ENCODE measurements around the gene PTGFR.

PTGFR gene

GRCh38 chr1:78490861-78491450, at the start of gene PTGFR:
TSS of gene PTGFR (plus strand) at chr1:78490974. CDS start at chr1:78492744, 1,770 bp downstream.
- peak within 1 kb of the TSS; percentile 92 for H3K4me3 ChIP-seq (ENCODE audit: low read length)
- no peak for TF ChIP-seq CTCF (conservative IDR thresholded peaks at IDR 0.05; ENCODE audit: low read length)
- peak; percentile 52 for DNase-seq (ENCODE audit: low read depth)

DNA sequence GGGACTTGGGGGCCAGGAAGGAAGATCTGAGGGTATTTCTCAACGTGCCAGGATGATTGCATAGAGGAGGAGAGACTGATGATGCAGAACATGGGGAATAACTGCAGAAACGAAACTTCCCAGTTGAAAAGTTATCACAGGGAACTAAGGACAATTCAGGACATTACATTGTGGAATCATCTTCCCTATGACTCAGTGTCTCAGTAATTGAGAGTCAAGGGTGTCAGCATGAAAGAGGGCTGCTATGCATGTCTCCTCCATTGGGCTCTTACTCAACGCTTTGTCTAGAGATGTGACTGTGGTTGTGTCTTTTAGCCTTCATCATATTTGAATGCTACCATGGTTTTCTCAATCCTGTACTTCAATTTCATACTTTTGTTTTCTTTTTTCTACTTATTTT, 48.9 kb upstream of the PTGFR start:
- H3K4me3 ChIP-seq (ENCODE audit: low read length) = no peak overlapping the region
- no peak for TF ChIP-seq CTCF (conservative IDR thresholded peaks at IDR 0.05; ENCODE audit: low read length)
- peak; percentile 62 for DNase-seq (ENCODE audit: low read depth)

- no peak overlapping the region for H3K4me3 ChIP-seq (ENCODE audit: low read length)
- DNase-seq (ENCODE audit: low read depth) = peak; percentile 53
- TF ChIP-seq CTCF (conservative IDR thresholded peaks at IDR 0.05; ENCODE audit: low read length) = no peak
Measured at GRCh38 chr1:78447086-78447485, 43.7 kb upstream of the PTGFR start.

GRCh38 chr1:78464449-78464891, 26.3 kb upstream of the PTGFR start:
- no peak overlapping the region for H3K4me3 ChIP-seq (ENCODE audit: low read length)
- DNase-seq (ENCODE audit: low read depth) = no peak
- TF ChIP-seq CTCF (conservative IDR thresholded peaks at IDR 0.05; ENCODE audit: low read length) = no peak

DNA sequence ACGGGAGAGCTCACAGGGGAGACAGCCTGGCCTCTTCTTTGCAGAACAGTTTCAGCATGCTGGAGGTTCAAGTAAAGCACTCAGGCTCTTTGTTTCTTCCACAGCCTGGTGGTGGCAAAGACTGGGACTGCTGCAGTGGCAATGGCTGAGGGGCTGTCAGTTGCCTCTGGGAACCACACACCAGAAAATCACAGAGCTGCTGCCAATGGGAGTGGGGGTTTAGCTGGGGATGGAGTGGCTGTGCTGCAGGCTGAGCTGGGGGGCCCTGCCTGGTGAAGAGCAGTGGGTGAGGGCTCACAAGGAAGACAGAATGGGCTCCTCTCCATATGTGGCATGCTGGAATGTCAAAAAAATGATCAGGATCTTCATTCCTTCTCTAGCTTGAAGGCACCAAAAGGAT, 25.6 kb upstream of the PTGFR start:
- no peak overlapping the region for H3K4me3 ChIP-seq (ENCODE audit: low read length)
- TF ChIP-seq CTCF (conservative IDR thresholded peaks at IDR 0.05; ENCODE audit: low read length) = no peak
- DNase-seq (ENCODE audit: low read depth) = no peak

GRCh38 chr1:78468521-78468920, 22.3 kb upstream of the PTGFR start:
- TF ChIP-seq CTCF (conservative IDR thresholded peaks at IDR 0.05; ENCODE audit: low read length) = no peak
- no peak overlapping the region for H3K4me3 ChIP-seq (ENCODE audit: low read length)

DNA sequence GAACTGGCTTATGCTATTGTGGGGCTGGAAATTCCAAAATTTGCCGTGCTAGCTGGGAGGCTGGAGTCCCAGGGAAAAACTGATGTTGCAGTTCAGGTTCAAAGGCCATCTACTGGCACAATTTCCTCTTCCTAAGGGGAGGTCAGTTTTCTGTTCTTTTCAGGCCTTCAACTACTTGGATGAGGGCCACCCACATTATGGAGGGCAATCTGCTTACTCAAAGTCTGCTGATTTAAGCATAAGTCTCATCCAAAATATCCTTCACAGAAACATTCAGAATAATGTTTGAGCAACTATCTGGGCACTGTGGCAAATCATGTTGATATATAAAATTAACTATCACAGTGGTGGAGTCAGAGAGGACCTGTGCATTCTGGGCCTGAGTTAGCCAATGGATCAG, 21.2 kb upstream of the PTGFR start:
- DNase-seq (ENCODE audit: low read depth) = no peak
- H3K4me3 ChIP-seq (ENCODE audit: low read length) = no peak overlapping the region
- TF ChIP-seq CTCF (conservative IDR thresholded peaks at IDR 0.05; ENCODE audit: low read length) = no peak

More at GRCh38 chr1:78468521-78468920, 22.3 kb upstream of the PTGFR start:
- peak; percentile 39 for DNase-seq (ENCODE audit: low read depth)
